GM12865 (cell line): Measurements from ENCODE around the gene PCCA.
"Not testable (repeated sequence)": the region's sequence is repeated elsewhere in the genome, so short reads cannot be mapped to it uniquely, and the experiment has no call there.

Experiments
- DNase-seq: peaks from one replicate; pipeline ENCODE4 v3.0.0; 2010; ENCODE audit warnings: low read depth
- H3K4me3 ChIP-seq: 2 replicates; pipeline ENCODE4 v1.5.1; 2011; ENCODE audit warnings: mild to moderate bottlenecking, low read depth, low read length, control low read depth
- CTCF ChIP-seq: IDR thresholded peaks from 2 replicates; pipeline ENCODE4 v1.5.1; 2011; ENCODE audit warnings: low read length, control low read depth, low read depth, inconsistent platforms; ENCODE audit not compliant: insufficient read depth; ENCODE audit errors: missing control alignments

The PCCA gene

GRCh38 chr13:100154842-100155416 lies 66.0 kb downstream of the PCCA start:
- TF ChIP-seq CTCF = no peak
- H3K4me3 ChIP-seq = no peak overlapping the region
- DNase-seq = no peak

DNA sequence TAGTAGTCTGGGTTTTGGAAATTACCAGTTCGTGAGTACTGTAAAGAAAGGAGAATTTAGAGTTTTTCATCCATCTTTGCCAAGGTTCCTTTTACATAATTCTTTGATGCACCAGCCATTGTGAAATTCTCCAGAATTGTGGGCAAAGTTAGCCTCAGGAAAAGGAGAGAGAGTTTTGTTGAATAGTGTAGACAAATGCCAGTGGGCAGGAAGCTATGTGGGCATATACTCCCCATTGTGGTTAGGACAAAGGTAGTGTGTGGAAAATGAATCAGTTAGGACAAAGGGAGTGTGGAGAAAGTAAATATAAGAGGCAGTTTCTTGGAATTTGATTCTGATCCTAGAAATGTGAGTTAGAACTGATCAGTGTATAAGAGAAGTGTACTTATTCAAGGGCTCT lies 67.9 kb downstream of the PCCA start:
- TF ChIP-seq CTCF = no peak
- no peak overlapping the region for H3K4me3 ChIP-seq
- DNase-seq = no peak

DNA sequence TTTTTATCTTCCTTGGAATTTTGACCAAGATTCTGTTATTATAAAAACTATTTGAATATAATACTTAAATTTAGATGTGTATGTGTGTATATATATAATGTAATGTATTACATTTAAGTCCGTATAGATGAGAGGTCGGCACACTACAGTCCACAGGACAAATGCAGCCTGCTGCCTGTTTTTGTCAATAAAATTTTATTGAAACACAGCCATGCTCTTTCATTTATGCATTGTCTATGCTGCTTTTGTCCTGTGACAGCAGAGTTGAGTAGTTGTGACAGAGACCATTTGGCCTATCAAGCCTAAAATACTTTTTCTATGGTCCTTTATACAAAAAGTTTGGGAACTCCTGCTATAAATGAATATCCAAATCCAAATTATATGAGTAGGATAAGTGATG lies 69.7 kb downstream of the PCCA start:
- H3K4me3 ChIP-seq = no peak overlapping the region
- no peak for DNase-seq
- no peak for TF ChIP-seq CTCF

- H3K4me3 ChIP-seq = no peak overlapping the region
- no peak for DNase-seq
- TF ChIP-seq CTCF = no peak
Observed at GRCh38 chr13:100159584-100159983, 70.7 kb downstream of the PCCA start.

DNA sequence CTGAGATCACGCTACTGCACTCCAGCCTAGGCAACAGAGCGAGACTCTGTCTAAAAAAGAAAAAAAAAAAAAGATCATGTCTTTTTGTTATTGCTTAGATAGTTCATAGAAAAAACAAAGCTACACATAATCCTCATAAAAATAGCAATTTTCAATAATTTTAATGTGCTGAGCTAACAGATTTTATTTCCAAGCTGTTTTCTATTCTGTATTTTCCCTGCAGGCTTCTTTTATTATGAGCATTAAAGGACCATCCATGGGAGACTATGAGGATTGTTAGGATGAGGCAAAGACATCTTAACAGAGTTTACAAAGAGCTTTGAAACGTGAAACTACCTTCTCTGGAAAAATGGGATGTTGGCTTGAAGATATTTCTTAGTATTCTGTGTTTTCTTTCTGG lies 71.6 kb downstream of the PCCA start:
- no peak for TF ChIP-seq CTCF
- no peak overlapping the region for H3K4me3 ChIP-seq
- DNase-seq = no peak

GRCh38 chr13:100163375-100163774 lies 74.5 kb downstream of the PCCA start:
- H3K4me3 ChIP-seq = no peak overlapping the region
- no peak for TF ChIP-seq CTCF
- DNase-seq = no peak

DNA sequence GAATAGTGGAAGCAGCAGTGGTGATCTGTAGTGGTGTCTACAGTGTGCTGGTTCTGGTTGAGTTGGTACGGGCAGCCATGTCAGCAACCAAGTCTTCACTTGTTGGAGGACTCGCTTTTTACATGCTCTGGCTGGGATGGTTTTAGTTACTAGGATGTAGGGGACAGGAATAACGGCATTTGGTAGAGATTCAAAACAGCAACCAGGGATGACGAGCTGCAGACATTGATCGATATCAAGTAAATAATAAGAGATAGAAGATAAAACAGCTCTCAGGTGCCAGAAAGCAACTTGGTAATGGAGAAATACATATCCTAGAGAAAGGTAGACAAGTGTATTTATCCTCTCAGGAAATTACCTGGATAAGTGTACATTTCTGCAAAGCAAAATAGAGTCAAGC lies 84.3 kb downstream of the PCCA start:
- DNase-seq = no peak
- H3K4me3 ChIP-seq = no peak overlapping the region
- no peak for TF ChIP-seq CTCF

DNA sequence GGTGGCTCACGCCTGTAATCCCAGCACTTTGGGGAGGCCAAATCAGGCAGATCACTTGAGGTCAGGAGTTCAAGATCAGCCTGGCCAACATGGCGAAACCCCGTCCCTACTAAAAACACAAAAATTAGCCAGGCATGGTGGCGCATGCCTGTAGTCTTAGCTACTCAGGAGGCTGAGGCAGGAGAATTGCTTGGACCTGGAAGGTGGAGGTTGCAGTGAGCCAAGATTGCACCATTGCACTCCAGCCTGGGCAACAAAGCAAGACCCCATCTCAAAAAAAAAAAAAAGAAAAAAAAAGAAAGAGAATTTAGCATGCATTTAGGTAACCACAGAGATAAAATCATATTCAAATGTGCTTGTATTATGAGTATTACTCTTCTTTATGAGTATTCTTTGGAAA lies 85.6 kb downstream of the PCCA start:
- not testable (repeated sequence) for DNase-seq, H3K4me3 ChIP-seq
